H1 (cell line): ENCODE results near the gene FRMD4B. TPM values are rescaled to one million over a fixed set of nuclear protein-coding genes. Genes with fewer than 3 reads are reported as not detected.

ENCODE experiments used
- PHF8 ChIP-seq: fragments of 200-600 bp; sonication (generic); conservative IDR thresholded peaks from 2 replicates; pipeline ENCODE4 v1.7.1; 2012; ENCODE audit warnings: low read depth, mild to moderate bottlenecking, inconsistent platforms, low read length, moderate library complexity
- POLR2AphosphoS5 ChIP-seq: IDR thresholded peaks from 2 replicates; pipeline ENCODE4 v1.6.1; 2011; ENCODE audit warnings: low read depth, low read length
- RFX5 ChIP-seq: IDR thresholded peaks from 2 replicates; pipeline ENCODE4 v1.6.1; 2011; ENCODE audit warnings: low read depth, low read length, improper control_type of control experiment, borderline replicate concordance
- TCF12 ChIP-seq: IDR thresholded peaks from 2 replicates; pipeline ENCODE4 v1.6.1; 2011; ENCODE audit warnings: low read depth, mild to moderate bottlenecking, low read length
- polyA plus RNA-seq, 7 experiments: library from polyadenylated mRNA; depleted of rRNA in 3 of 7; stranded (reverse) in 5 of 7; unstranded in 2 of 7; fragments of >200 nt in 5 of 7; fragments of 200-250 nt in 2 of 7; gene quantifications; 1 replicate in 5 of 7; 2 replicates in 1 of 7; 4 replicates in 1 of 7; pipeline versions ENCODE4 v1.2.1 to v1.2.3, GENCODE V29; 2011 to 2013; ENCODE audit warnings: missing spikeins in 2 of 7, mixed read lengths in 2 of 7
- total RNA-seq: library from RNA; stranded (reverse); fragmentation: NEBNext Ultra II Directional; extraction: Animal tissue kit (Norgen Biotek cat#: 25700); gene quantifications from 2 replicates; pipeline ENCODE4 v1.2.1, GENCODE V29; 2021
- TF ChIP-seq, protein P1 (sequence below): fragments of 300-600 bp; sonication (generic); IDR thresholded peaks from 2 replicates; pipeline ENCODE4 v1.7.1; 2012; ENCODE audit warnings: low read length, moderate library complexity, mild to moderate bottlenecking, inconsistent platforms; ENCODE audit not compliant: insufficient replicate concordance
- TF ChIP-seq, protein P2 (sequence below): IDR thresholded peaks from 2 replicates; pipeline ENCODE4 v1.6.1; 2011; ENCODE audit warnings: low read length, improper control_type of control experiment
- TF ChIP-seq, protein P3 (sequence below): IDR thresholded peaks from 2 replicates; pipeline ENCODE4 v1.6.1; 2012; ENCODE audit warnings: inconsistent platforms

The FRMD4B gene
- total and polyA plus RNA-seq, 2 of the 8 experiments (the other 6 are each of a cell fraction or from before 2014, with no cell fraction given), result 2.7 to 7.2 TPM

DNA sequence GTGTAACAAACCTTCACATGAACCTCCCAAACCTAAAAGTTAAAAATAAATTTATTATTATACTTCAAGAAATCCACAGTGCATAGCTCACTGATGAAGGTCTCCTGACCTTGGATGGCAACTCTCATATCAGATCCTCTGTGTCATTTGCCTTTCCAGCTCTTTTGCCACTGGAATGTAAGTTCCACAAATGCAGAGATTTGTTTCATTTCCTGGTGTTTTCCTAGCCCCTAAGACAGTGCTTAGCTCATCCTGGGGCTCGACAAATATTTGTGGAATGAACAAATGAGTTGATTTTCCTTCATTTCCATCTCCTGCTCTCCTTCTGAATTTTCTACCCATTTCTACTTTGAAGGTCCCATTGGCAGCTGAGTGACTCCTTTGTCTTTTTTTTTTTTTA, 56.0 kb downstream of the FRMD4B start (continued):
- TF ChIP-seq, protein P1, sequence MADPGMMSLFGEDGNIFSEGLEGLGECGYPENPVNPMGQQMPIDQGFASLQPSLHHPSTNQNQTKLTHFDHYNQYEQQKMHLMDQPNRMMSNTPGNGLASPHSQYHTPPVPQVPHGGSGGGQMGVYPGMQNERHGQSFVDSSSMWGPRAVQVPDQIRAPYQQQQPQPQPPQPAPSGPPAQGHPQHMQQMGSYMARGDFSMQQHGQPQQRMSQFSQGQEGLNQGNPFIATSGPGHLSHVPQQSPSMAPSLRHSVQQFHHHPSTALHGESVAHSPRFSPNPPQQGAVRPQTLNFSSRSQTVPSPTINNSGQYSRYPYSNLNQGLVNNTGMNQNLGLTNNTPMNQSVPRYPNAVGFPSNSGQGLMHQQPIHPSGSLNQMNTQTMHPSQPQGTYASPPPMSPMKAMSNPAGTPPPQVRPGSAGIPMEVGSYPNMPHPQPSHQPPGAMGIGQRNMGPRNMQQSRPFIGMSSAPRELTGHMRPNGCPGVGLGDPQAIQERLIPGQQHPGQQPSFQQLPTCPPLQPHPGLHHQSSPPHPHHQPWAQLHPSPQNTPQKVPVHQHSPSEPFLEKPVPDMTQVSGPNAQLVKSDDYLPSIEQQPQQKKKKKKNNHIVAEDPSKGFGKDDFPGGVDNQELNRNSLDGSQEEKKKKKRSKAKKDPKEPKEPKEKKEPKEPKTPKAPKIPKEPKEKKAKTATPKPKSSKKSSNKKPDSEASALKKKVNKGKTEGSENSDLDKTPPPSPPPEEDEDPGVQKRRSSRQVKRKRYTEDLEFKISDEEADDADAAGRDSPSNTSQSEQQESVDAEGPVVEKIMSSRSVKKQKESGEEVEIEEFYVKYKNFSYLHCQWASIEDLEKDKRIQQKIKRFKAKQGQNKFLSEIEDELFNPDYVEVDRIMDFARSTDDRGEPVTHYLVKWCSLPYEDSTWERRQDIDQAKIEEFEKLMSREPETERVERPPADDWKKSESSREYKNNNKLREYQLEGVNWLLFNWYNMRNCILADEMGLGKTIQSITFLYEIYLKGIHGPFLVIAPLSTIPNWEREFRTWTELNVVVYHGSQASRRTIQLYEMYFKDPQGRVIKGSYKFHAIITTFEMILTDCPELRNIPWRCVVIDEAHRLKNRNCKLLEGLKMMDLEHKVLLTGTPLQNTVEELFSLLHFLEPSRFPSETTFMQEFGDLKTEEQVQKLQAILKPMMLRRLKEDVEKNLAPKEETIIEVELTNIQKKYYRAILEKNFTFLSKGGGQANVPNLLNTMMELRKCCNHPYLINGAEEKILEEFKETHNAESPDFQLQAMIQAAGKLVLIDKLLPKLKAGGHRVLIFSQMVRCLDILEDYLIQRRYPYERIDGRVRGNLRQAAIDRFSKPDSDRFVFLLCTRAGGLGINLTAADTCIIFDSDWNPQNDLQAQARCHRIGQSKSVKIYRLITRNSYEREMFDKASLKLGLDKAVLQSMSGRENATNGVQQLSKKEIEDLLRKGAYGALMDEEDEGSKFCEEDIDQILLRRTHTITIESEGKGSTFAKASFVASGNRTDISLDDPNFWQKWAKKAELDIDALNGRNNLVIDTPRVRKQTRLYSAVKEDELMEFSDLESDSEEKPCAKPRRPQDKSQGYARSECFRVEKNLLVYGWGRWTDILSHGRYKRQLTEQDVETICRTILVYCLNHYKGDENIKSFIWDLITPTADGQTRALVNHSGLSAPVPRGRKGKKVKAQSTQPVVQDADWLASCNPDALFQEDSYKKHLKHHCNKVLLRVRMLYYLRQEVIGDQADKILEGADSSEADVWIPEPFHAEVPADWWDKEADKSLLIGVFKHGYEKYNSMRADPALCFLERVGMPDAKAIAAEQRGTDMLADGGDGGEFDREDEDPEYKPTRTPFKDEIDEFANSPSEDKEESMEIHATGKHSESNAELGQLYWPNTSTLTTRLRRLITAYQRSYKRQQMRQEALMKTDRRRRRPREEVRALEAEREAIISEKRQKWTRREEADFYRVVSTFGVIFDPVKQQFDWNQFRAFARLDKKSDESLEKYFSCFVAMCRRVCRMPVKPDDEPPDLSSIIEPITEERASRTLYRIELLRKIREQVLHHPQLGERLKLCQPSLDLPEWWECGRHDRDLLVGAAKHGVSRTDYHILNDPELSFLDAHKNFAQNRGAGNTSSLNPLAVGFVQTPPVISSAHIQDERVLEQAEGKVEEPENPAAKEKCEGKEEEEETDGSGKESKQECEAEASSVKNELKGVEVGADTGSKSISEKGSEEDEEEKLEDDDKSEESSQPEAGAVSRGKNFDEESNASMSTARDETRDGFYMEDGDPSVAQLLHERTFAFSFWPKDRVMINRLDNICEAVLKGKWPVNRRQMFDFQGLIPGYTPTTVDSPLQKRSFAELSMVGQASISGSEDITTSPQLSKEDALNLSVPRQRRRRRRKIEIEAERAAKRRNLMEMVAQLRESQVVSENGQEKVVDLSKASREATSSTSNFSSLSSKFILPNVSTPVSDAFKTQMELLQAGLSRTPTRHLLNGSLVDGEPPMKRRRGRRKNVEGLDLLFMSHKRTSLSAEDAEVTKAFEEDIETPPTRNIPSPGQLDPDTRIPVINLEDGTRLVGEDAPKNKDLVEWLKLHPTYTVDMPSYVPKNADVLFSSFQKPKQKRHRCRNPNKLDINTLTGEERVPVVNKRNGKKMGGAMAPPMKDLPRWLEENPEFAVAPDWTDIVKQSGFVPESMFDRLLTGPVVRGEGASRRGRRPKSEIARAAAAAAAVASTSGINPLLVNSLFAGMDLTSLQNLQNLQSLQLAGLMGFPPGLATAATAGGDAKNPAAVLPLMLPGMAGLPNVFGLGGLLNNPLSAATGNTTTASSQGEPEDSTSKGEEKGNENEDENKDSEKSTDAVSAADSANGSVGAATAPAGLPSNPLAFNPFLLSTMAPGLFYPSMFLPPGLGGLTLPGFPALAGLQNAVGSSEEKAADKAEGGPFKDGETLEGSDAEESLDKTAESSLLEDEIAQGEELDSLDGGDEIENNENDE, result no peak
- TF ChIP-seq RFX5 (no peak), PHF8 (no peak), TCF12 (no peak), POLR2AphosphoS5 (no peak)
- TF ChIP-seq, protein P2, sequence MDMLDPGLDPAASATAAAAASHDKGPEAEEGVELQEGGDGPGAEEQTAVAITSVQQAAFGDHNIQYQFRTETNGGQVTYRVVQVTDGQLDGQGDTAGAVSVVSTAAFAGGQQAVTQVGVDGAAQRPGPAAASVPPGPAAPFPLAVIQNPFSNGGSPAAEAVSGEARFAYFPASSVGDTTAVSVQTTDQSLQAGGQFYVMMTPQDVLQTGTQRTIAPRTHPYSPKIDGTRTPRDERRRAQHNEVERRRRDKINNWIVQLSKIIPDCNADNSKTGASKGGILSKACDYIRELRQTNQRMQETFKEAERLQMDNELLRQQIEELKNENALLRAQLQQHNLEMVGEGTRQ, result no peak
- TF ChIP-seq, protein P3, sequence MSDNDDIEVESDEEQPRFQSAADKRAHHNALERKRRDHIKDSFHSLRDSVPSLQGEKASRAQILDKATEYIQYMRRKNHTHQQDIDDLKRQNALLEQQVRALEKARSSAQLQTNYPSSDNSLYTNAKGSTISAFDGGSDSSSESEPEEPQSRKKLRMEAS, result no peak
